Keratinocyte (primary cell): ENCODE results near the gene PNMA1. TPM values are rescaled to one million over a fixed set of nuclear protein-coding genes. Genes with fewer than 3 reads are reported as not detected.

Source experiments
- DNase-seq: peaks from one replicate; pipeline ENCODE4 v3.0.0-alpha.2; 2011; ENCODE audit warnings: low read depth, missing footprints, low spot score
- FAIRE-seq: peaks from 2 replicates; lab custom pipeline; 2011; peaks lifted over from hg19 to GRCh38; lab: Jason Lieb, UNC
- H2AFZ ChIP-seq: 2 replicates; pipeline ENCODE4 v1.6.0; 2012; ENCODE audit warnings: low read length, control low read depth, inconsistent platforms; ENCODE audit not compliant: control insufficient read depth
- H3K27ac ChIP-seq: 2 replicates; pipeline ENCODE4 v1.5.1; 2011; ENCODE audit warnings: low read length; ENCODE audit not compliant: control insufficient read depth, insufficient read depth
- H3K27me3 ChIP-seq: 3 replicates; pipeline ENCODE4 v1.6.0; 2011; ENCODE audit warnings: low read length; ENCODE audit not compliant: control insufficient read depth, insufficient read depth; ENCODE audit errors: extremely low read depth
- H3K36me3 ChIP-seq, 2 experiments: 2 replicates in 1 of 2; 3 replicates in 1 of 2; pipeline ENCODE4 v1.5.1; 2011; ENCODE audit warnings: low read length in 2 of 2, mild to moderate bottlenecking in 1 of 2; ENCODE audit not compliant: control insufficient read depth in 2 of 2, insufficient read depth in 2 of 2; ENCODE audit errors: extremely low read depth in 1 of 2
- H3K4me1 ChIP-seq: 3 replicates; pipeline ENCODE4 v1.5.1; 2011; ENCODE audit warnings: low read length; ENCODE audit not compliant: control insufficient read depth, insufficient read depth; ENCODE audit errors: extremely low read depth
- H3K4me2 ChIP-seq: 3 replicates; pipeline ENCODE4 v1.6.0; 2011; ENCODE audit warnings: low read depth, low read length; ENCODE audit not compliant: control insufficient read depth, insufficient read depth; ENCODE audit errors: extremely low read depth
- H3K4me3 ChIP-seq, 3 experiments: fragments of 200-600 bp in 1 of 3; sonication (generic) in 1 of 3; 2 replicates in 2 of 3; 3 replicates in 1 of 3; pipeline ENCODE4 v1.5.1; 2011 to 2016; ENCODE audit warnings: low read length in 3 of 3, mild to moderate bottlenecking in 3 of 3, control low read depth in 2 of 3, inconsistent platforms in 1 of 3, low read depth in 1 of 3, mixed read lengths in 1 of 3, mixed run types in 1 of 3, moderate library complexity in 1 of 3; ENCODE audit not compliant: control insufficient read depth in 2 of 3, insufficient read depth in 2 of 3; ENCODE audit errors: extremely low read depth in 1 of 3
- H3K79me2 ChIP-seq: 2 replicates; pipeline ENCODE4 v1.6.0; 2012; ENCODE audit warnings: low read length; ENCODE audit not compliant: control insufficient read depth, insufficient read depth
- H3K9ac ChIP-seq: 3 replicates; pipeline ENCODE4 v1.6.0; 2011; ENCODE audit warnings: low read length; ENCODE audit not compliant: control insufficient read depth, insufficient read depth; ENCODE audit errors: extremely low read depth
- H3K9me1 ChIP-seq: 3 replicates; pipeline ENCODE4 v1.6.0; 2011; ENCODE audit warnings: low read length; ENCODE audit not compliant: control insufficient read depth, insufficient read depth; ENCODE audit errors: extremely low read depth
- H3K9me3 ChIP-seq: 2 replicates; pipeline ENCODE4 v1.5.1; 2012; ENCODE audit warnings: low read depth, low read length; ENCODE audit not compliant: control insufficient read depth
- H4K20me1 ChIP-seq: 3 replicates; pipeline ENCODE4 v1.6.0; 2011; ENCODE audit warnings: low read length; ENCODE audit not compliant: control insufficient read depth, insufficient read depth; ENCODE audit errors: extremely low read depth
- CTCF ChIP-seq, 3 experiments: IDR thresholded peaks in 1 of 3; conservative IDR thresholded peaks in 1 of 3; optimal IDR thresholded peaks in 1 of 3; 2 replicates in 2 of 3; 3 replicates in 1 of 3; pipeline versions ENCODE3 to v1.5.1; 2011; ENCODE audit warnings: low read length in 3 of 3, mild to moderate bottlenecking in 3 of 3, moderate library complexity in 2 of 3, control low read depth in 1 of 3, inconsistent platforms in 1 of 3; ENCODE audit not compliant: insufficient read depth in 2 of 3; ENCODE audit errors: extremely low read depth in 1 of 3
- EZH2 ChIP-seq: IDR thresholded peaks from one replicate; pipeline ENCODE4 v1.6.1; 2012; ENCODE audit warnings: inconsistent platforms, mild to moderate bottlenecking, low read length, moderate library complexity
- dilution Hi-C: fragments of 300-500 bp; cut with MboI; formaldehyde crosslinking; loops from one replicate; pipeline ENCODE4 v1.7.0; 2020; ENCODE audit warnings: low sequenced_read_pairs; ENCODE audit not compliant: extremely low pct_ligation_motif_present
- polyA plus RNA-seq, 5 experiments: library from polyadenylated mRNA; depleted of rRNA in 3 of 5; stranded (reverse) in 3 of 5; stranded (forward) in 1 of 5; unstranded in 1 of 5; fragments of >200 nt; gene quantifications; 1 replicate in 1 of 5; 2 replicates in 3 of 5; 3 replicates in 1 of 5; pipeline versions ENCODE4 v1.2.1 to v1.2.3, GENCODE V29; 2011 to 2012; ENCODE audit warnings: missing spikeins in 2 of 5, low read depth in 1 of 5, low replicate concordance in 1 of 5

The PNMA1 gene
- polyA plus RNA-seq, 1 donor (not counting 4 experiments of a cell fraction or from before 2014, with no cell fraction given) = 8.2 TPM

GRCh38 chr14:73740618-73741326 is 26.6 kb upstream of the PNMA1 start:
- Histone ChIP-seq H2AFZ (no peak overlapping the region), H3K9ac (peak overlapping the region; percentile 75), H3K79me2 (peaks cover 83% of the 10 kb centered on the region), H4K20me1 (peaks cover 22% of the 10 kb centered on the region), H3K36me3 (peaks cover 20 to 38% of the 10 kb centered on the region in 2 experiments), H3K9me3 (no peaks in the 10 kb centered on the region), H3K9me1 (peaks cover 14% of the 10 kb centered on the region), H3K4me2 (peak overlapping the region; percentile 93), H3K4me1 (peaks cover 61% of the 10 kb centered on the region), H3K27ac (peak overlapping the region; percentile 89), H3K4me3 (peak overlapping the region in 2 of 3 experiments; percentile 49 to 62), H3K27me3 (no peaks in the 10 kb centered on the region)
- dilution Hi-C loops = no loop called here
- DNase-seq = no peak
- FAIRE-seq = peak; percentile 53
- TF ChIP-seq EZH2 = no peak
- TF ChIP-seq CTCF (optimal IDR thresholded peaks at IDR 0.05 in 1 of 3, IDR thresholded peaks at IDR 0.05 in 1 of 3, conservative IDR thresholded peaks at IDR 0.05 in 1 of 3; ENCODE audit: extremely low read depth in 1 of 3, insufficient read depth in 2 of 3, low read length in 3 of 3) = no peak

GRCh38 chr14:73739899-73740617 is 25.9 kb upstream of the PNMA1 start:
- H3K36me3 ChIP-seq = peaks cover 22 to 41% of the 10 kb centered on the region in 2 experiments
- peaks cover 22% of the 10 kb centered on the region for H4K20me1 ChIP-seq
- no peaks in the 10 kb centered on the region for H3K27me3 ChIP-seq
- no peaks in the 10 kb centered on the region for H3K9me3 ChIP-seq
- H3K4me3 ChIP-seq = no peak overlapping the region
- no peak for TF ChIP-seq CTCF (optimal IDR thresholded peaks at IDR 0.05 in 1 of 3, IDR thresholded peaks at IDR 0.05 in 1 of 3, conservative IDR thresholded peaks at IDR 0.05 in 1 of 3; ENCODE audit: extremely low read depth in 1 of 3, insufficient read depth in 2 of 3, low read length in 3 of 3)
- TF ChIP-seq EZH2 = no peak
- peak overlapping the region; percentile 93 for H3K4me2 ChIP-seq
- no peak for FAIRE-seq
- peaks cover 13% of the 10 kb centered on the region for H3K9me1 ChIP-seq
- H2AFZ ChIP-seq = no peak overlapping the region
- H3K27ac ChIP-seq = peak overlapping the region; percentile 42
- H3K79me2 ChIP-seq = peaks cover 81% of the 10 kb centered on the region
- no peak for DNase-seq
- dilution Hi-C loops = no loop called here
- H3K4me1 ChIP-seq = peaks cover 54% of the 10 kb centered on the region
- peak overlapping the region; percentile 42 for H3K9ac ChIP-seq
